HepG2 (cell line): Measurements from ENCODE around the gene SMIM30. TPM values are rescaled to one million over a fixed set of nuclear protein-coding genes. Genes with fewer than 3 reads are reported as not detected.

ENCODE experiments used
- ATAC-seq: fragments of 200-7000 bp; cut with Tn5 transposase; 3 replicates; pipeline ENCODE4 v1.9.1; 2020; ENCODE audit warnings: mild to moderate bottlenecking, moderate library complexity
- BruUV-seq: library from RNA; stranded (reverse); fragments of 400-500 nt; replicated peaks from 2 replicates; lab custom pipeline; 2021; lab: Mats Ljungman, UMichigan
- CTCF ChIA-PET: fragments of 300-600 bp; formaldehyde crosslinking; extraction: SDS; loops from one replicate; lab custom pipeline; 2021; ENCODE audit warnings: low total read pairs, inconsistent platforms, low intra/inter-chr PET ratio; lab: Yijun Ruan, JAX
- POLR2A ChIA-PET: fragments of 350-600 bp; sonication (Branson Sonifier 250); formaldehyde crosslinking; loops from one replicate; lab custom pipeline; 2020; ENCODE audit warnings: antibody characterized with exemption, inconsistent platforms; lab: Yijun Ruan, JAX
- DNase-seq: peaks from one replicate; pipeline ENCODE4 v3.0.0-alpha.2; 2015; ENCODE audit warnings: low spot score
- FAIRE-seq: peaks from 3 replicates; lab custom pipeline; 2011; peaks lifted over from hg19 to GRCh38; lab: Jason Lieb, UNC
- H2AFZ ChIP-seq: one replicate; pipeline ENCODE4 v1.6.1; 2011; ENCODE audit warnings: low read length, inconsistent platforms
- H3K27ac ChIP-seq: fragments of 300-600 bp; 3 replicates; pipeline ENCODE4 v1.8.0; 2011; ENCODE audit warnings: mixed run types, mild to moderate bottlenecking, mixed read lengths, low read length, inconsistent platforms; ENCODE audit not compliant: insufficient read depth; ENCODE audit errors: extremely low read length
- H3K27me3 ChIP-seq, 2 experiments: fragments of 200-600 bp in 1 of 2; 2 replicates in 1 of 2; 3 replicates in 1 of 2; pipeline versions ENCODE4 v1.6.0 to v1.8.0; 2011; ENCODE audit warnings: low read length in 2 of 2, mild to moderate bottlenecking in 2 of 2, moderate library complexity in 2 of 2, inconsistent platforms in 1 of 2; ENCODE audit not compliant: insufficient read depth in 2 of 2, control insufficient read depth in 1 of 2
- H3K36me3 ChIP-seq, 2 experiments: fragments of 200-600 bp in 1 of 2; replicated peaks in 1 of 2; 2 replicates in 1 of 2; 3 replicates in 1 of 2; pipeline versions ENCODE4 v1.5.1 to v1.8.0; 2011; ENCODE audit warnings: low read length in 2 of 2, inconsistent platforms in 1 of 2; ENCODE audit not compliant: insufficient read depth in 2 of 2, control insufficient read depth in 1 of 2
- H3K4me1 ChIP-seq: 2 replicates; pipeline ENCODE4 v1.5.1; 2012; ENCODE audit warnings: low read length, inconsistent platforms; ENCODE audit not compliant: insufficient read depth
- H3K4me2 ChIP-seq: 2 replicates; pipeline ENCODE4 v1.6.0; 2011; ENCODE audit warnings: low read depth, low read length, inconsistent platforms
- H3K4me3 ChIP-seq, 3 experiments: fragments of 200-600 bp in 1 of 3; sonication (generic), shearing (Covaris generic) in 1 of 3; replicated peaks in 1 of 3; 2 replicates each; pipeline ENCODE4 v1.5.1; 2011 to 2016; ENCODE audit warnings: low read length in 3 of 3, inconsistent platforms in 2 of 3, low read depth in 2 of 3, mild to moderate bottlenecking in 2 of 3, control low read depth in 1 of 3, mixed read lengths in 1 of 3; ENCODE audit not compliant: insufficient read depth in 1 of 3
- H3K79me2 ChIP-seq: one replicate; pipeline ENCODE4 v1.6.1; 2011; ENCODE audit warnings: low read length, inconsistent platforms; ENCODE audit not compliant: insufficient read depth
- H3K9ac ChIP-seq: 2 replicates; pipeline ENCODE4 v1.6.0; 2011; ENCODE audit warnings: mild to moderate bottlenecking, low read depth, low read length, inconsistent platforms; ENCODE audit not compliant: insufficient read depth
- H3K9me3 ChIP-seq: 2 replicates; pipeline ENCODE4 v1.5.1; 2012; ENCODE audit warnings: mild to moderate bottlenecking, low read length
- H4K20me1 ChIP-seq: 2 replicates; pipeline ENCODE4 v1.6.0; 2011; ENCODE audit warnings: inconsistent platforms, mild to moderate bottlenecking, low read length, moderate library complexity; ENCODE audit not compliant: insufficient read depth
- EED ChIP-seq: sonication (generic); formaldehyde crosslinking; IDR thresholded peaks from 2 replicates; pipeline ENCODE4 v1.5.0; 2020; ENCODE audit warnings: mild to moderate bottlenecking, missing genetic modification reagents
- KDM6A ChIP-seq: IDR thresholded peaks from 2 replicates; pipeline ENCODE4 v1.6.1; 2016; ENCODE audit warnings: low read depth
- NFYB ChIP-seq: sonication (generic); formaldehyde crosslinking; IDR thresholded peaks from 2 replicates; pipeline ENCODE4 v1.4.0; 2020; ENCODE audit warnings: missing genetic modification reagents
- POLR2AphosphoS2 ChIP-seq: IDR thresholded peaks from 2 replicates; pipeline ENCODE4 v1.6.1; 2011; ENCODE audit warnings: low read depth, low read length, improper control_type of control experiment
- RELA ChIP-seq: sonication (generic); formaldehyde crosslinking; IDR thresholded peaks from 2 replicates; pipeline ENCODE4 v1.4.0; 2020; ENCODE audit warnings: missing genetic modification reagents
- SKIL ChIP-seq: sonication (generic); formaldehyde crosslinking; IDR thresholded peaks from 2 replicates; pipeline ENCODE4 v1.8.0; 2022; ENCODE audit warnings: missing genetic modification reagents, mild to moderate bottlenecking, moderate library complexity, borderline replicate concordance
- ZBTB1 ChIP-seq: sonication (generic); formaldehyde crosslinking; IDR thresholded peaks from 2 replicates; pipeline ENCODE4 v1.4.0; 2020; ENCODE audit warnings: missing genetic modification reagents, borderline replicate concordance
- ZNF205 ChIP-seq: IDR thresholded peaks from 2 replicates; pipeline ENCODE4 v1.6.1; 2018; ENCODE audit warnings: missing biosample characterization, missing genetic modification reagents
- ZNF501 ChIP-seq: sonication (generic); formaldehyde crosslinking; IDR thresholded peaks from 2 replicates; pipeline ENCODE4 v1.5.1; 2020; ENCODE audit warnings: mild to moderate bottlenecking, moderate library complexity, missing genetic modification reagents
- ZNF557 ChIP-seq: sonication (generic); formaldehyde crosslinking; IDR thresholded peaks from 2 replicates; pipeline ENCODE4 v1.4.0; 2020; ENCODE audit warnings: missing genetic modification reagents
- ZNF615 ChIP-seq: sonication (generic); formaldehyde crosslinking; IDR thresholded peaks from 2 replicates; pipeline ENCODE4 v1.5.0; 2020; ENCODE audit warnings: mild to moderate bottlenecking, missing genetic modification reagents, borderline replicate concordance
- ZNF75D ChIP-seq: sonication (generic); formaldehyde crosslinking; IDR thresholded peaks from 2 replicates; pipeline ENCODE4 v1.8.1; 2023; ENCODE audit warnings: missing genetic modification reagents, mild to moderate bottlenecking, borderline replicate concordance
- ZNF891 ChIP-seq: sonication (generic); formaldehyde crosslinking; IDR thresholded peaks from 2 replicates; pipeline ENCODE4 v1.5.0; 2020; ENCODE audit warnings: mild to moderate bottlenecking, missing genetic modification reagents
- ZSCAN25 ChIP-seq: sonication (generic); formaldehyde crosslinking; IDR thresholded peaks from 2 replicates; pipeline ENCODE4 v1.8.0; 2022; ENCODE audit warnings: mild to moderate bottlenecking, missing genetic modification reagents
- WGBS: methylation state at CpG from one replicate; pipeline ENCODE4 v1.1.6; 2017; ENCODE audit warnings: low lambda C conversion rate; 5-methylcytosine and 5-hydroxymethylcytosine counted together
- in situ Hi-C: cut with HindIII; loops from 2 replicates; pipeline ENCODE4 v1.10.0; 2017; ENCODE audit warnings: low pct_unique_long_range_greater_than_20kb; ENCODE audit not compliant: extremely low pct_ligation_motif_present
- intact Hi-C: fragments of 100-400 bp; cut with micrococcal nuclease; formaldehyde crosslinking; loops from one replicate; pipeline ENCODE4 v1.10.0; 2022; ENCODE audit not compliant: unreplicated experiment
- polyA plus RNA-seq, 8 experiments: library from polyadenylated mRNA; depleted of rRNA in 3 of 8; stranded (reverse) in 7 of 8; unstranded in 1 of 8; fragments of >200 nt; fragmentation: Illumina TruSeq in 4 of 8; extraction: Trizol in 4 of 8; gene quantifications; 2 replicates each; pipeline versions ENCODE4 v1.2.1 to v1.2.3, GENCODE V29; 2011 to 2016; ENCODE audit warnings: low read depth in 4 of 8, missing spikeins in 1 of 8, mixed read lengths in 1 of 8; ENCODE audit not compliant: insufficient read depth in 1 of 8
- total RNA-seq, 5 experiments: library from RNA; depleted of rRNA; stranded (reverse); fragments of >200 nt; fragmentation: Illumina TruSeq; extraction: Trizol; gene quantifications; 2 replicates each; pipeline ENCODE4 v1.2.3, GENCODE V29; 2016; ENCODE audit warnings: low read depth in 1 of 5
- TF ChIP-seq, protein P1 (sequence below): sonication (generic); formaldehyde crosslinking; IDR thresholded peaks from 2 replicates; pipeline ENCODE4 v1.4.0; 2020; ENCODE audit warnings: missing genetic modification reagents

SMIM30 gene
- total and polyA plus RNA-seq, 2 of the 13 experiments (the other 11 are each of a cell fraction or from before 2014, with no cell fraction given), result 23.5 to 25.2 TPM

- WGBS, result 11% methylated on average over 4 of the region's 4 CpGs
- in situ Hi-C loops, result no loop called here
- Histone ChIP-seq H3K4me3 (no peak overlapping the region), H3K9me3 (no peaks in the 10 kb centered on the region), H3K36me3 (no peaks in the 10 kb centered on the region), H2AFZ (no peak overlapping the region), H3K79me2 (no peaks in the 10 kb centered on the region), H3K9ac (no peak overlapping the region), H3K27ac (no peak overlapping the region), H3K4me1 (no peaks in the 10 kb centered on the region), H3K27me3 (peaks cover 1 to 15% of the 10 kb centered on the region in 2 experiments; a peak in 4 of 5 replicates), H3K4me2 (no peak overlapping the region), H4K20me1 (no peaks in the 10 kb centered on the region)
- ChIA-PET CTCF (no interaction called here), POLR2A (no interaction called here)
- TF ChIP-seq, protein P1, sequence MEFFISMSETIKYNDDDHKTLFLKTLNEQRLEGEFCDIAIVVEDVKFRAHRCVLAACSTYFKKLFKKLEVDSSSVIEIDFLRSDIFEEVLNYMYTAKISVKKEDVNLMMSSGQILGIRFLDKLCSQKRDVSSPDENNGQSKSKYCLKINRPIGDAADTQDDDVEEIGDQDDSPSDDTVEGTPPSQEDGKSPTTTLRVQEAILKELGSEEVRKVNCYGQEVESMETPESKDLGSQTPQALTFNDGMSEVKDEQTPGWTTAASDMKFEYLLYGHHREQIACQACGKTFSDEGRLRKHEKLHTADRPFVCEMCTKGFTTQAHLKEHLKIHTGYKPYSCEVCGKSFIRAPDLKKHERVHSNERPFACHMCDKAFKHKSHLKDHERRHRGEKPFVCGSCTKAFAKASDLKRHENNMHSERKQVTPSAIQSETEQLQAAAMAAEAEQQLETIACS (CRISPR knock-in tag), result no peak
- TF ChIP-seq ZNF557 (no peak), ZSCAN25 (CRISPR knock-in tag) (no peak), ZNF75D (CRISPR knock-in tag) (no peak), ZBTB1 (no peak), EED (CRISPR knock-in tag) (no peak), NFYB (CRISPR knock-in tag) (no peak), RELA (no peak), POLR2AphosphoS2 (no peak), ZNF501 (CRISPR knock-in tag) (no peak), ZNF205 (CRISPR knock-in tag) (no peak), KDM6A (CRISPR knock-in tag) (no peak), ZNF615 (CRISPR knock-in tag) (no peak), ZNF891 (no peak), SKIL (no peak)
- ATAC-seq, result no peak
- no peak for DNase-seq
- intact Hi-C loops, result no loop called here
- FAIRE-seq, result no peak
- no TSS peak for BruUV-seq
Observed at GRCh38 chr7:113084496-113085172, 33.7 kb downstream of the SMIM30 start.
